DOHH2 (cell line): ENCODE results near the gene MRPS18B.

Source experiments
- H3F3A ChIP-seq: fragments of 200-600 bp; sonication (generic), shearing (Covaris generic); 2 replicates; pipeline ENCODE4 v1.6.0; 2016; ENCODE audit warnings: antibody characterized with exemption, mild to moderate bottlenecking; ENCODE audit not compliant: control insufficient read depth, insufficient read depth
- H3K27ac ChIP-seq: fragments of 200-600 bp; sonication (generic); 2 replicates; pipeline ENCODE4 v1.5.1; 2014; ENCODE audit warnings: low read depth, mild to moderate bottlenecking, low read length, moderate library complexity
- H3K27me3 ChIP-seq: fragments of 200-600 bp; sonication (generic); 2 replicates; pipeline ENCODE4 v1.6.1; 2014; ENCODE audit warnings: mild to moderate bottlenecking, low read length, mixed read lengths; ENCODE audit not compliant: control insufficient read depth
- H3K36me3 ChIP-seq: fragments of 200-600 bp; sonication (generic); 2 replicates; pipeline ENCODE4 v1.6.1; 2014; ENCODE audit warnings: mild to moderate bottlenecking, low read length, moderate library complexity, mixed read lengths; ENCODE audit not compliant: control insufficient read depth
- H3K4me1 ChIP-seq: fragments of 200-600 bp; sonication (generic); 2 replicates; pipeline ENCODE4 v1.6.1; 2014; ENCODE audit warnings: mild to moderate bottlenecking, low read length, mixed read lengths; ENCODE audit not compliant: control insufficient read depth
- H3K4me2 ChIP-seq: fragments of 200-600 bp; sonication (generic); 2 replicates; pipeline ENCODE4 v1.6.0; 2014; ENCODE audit warnings: mild to moderate bottlenecking, low read length, moderate library complexity
- H3K4me3 ChIP-seq: fragments of 200-600 bp; sonication (generic); 2 replicates; pipeline ENCODE4 v1.5.1; 2014; ENCODE audit warnings: mild to moderate bottlenecking, low read length, mixed read lengths
- H3K79me2 ChIP-seq: fragments of 200-600 bp; sonication (generic); 2 replicates; pipeline ENCODE4 v1.6.1; 2014; ENCODE audit warnings: mild to moderate bottlenecking, low read length, mixed read lengths; ENCODE audit not compliant: control insufficient read depth
- H3K9me2 ChIP-seq: fragments of 200-600 bp; sonication (generic); replicated peaks from 2 replicates; pipeline ENCODE4 v1.6.1; 2014; ENCODE audit warnings: mild to moderate bottlenecking, low read length, mixed read lengths; ENCODE audit not compliant: control insufficient read depth
- H3K9me3 ChIP-seq: fragments of 200-600 bp; sonication (generic); 2 replicates; pipeline ENCODE4 v1.6.1; 2014; ENCODE audit warnings: antibody characterized with exemption, low read length, mixed read lengths; ENCODE audit not compliant: control insufficient read depth, insufficient read depth
- H4K20me1 ChIP-seq: fragments of 200-600 bp; sonication (generic); 2 replicates; pipeline ENCODE4 v1.6.0; 2014; ENCODE audit warnings: low read depth, mild to moderate bottlenecking, antibody characterized with exemption, low read length, moderate library complexity; ENCODE audit not compliant: control insufficient read depth, insufficient read depth
- EZH2phosphoT487 ChIP-seq: fragments of 200-600 bp; sonication (generic); IDR thresholded peaks from 2 replicates; pipeline ENCODE4 v1.6.1; 2017; ENCODE audit warnings: borderline replicate concordance, mild to moderate bottlenecking, antibody characterized with exemption, low read length, moderate library complexity, mixed read lengths
- TF ChIP-seq, protein P1 (sequence below): fragments of 200-600 bp; sonication (generic); IDR thresholded peaks from one replicate; pipeline ENCODE4 v1.5.1; 2014; ENCODE audit warnings: antibody characterized with exemption, mild to moderate bottlenecking, low read depth, low read length; ENCODE audit not compliant: poor library complexity, severe bottlenecking

The MRPS18B gene

DNA sequence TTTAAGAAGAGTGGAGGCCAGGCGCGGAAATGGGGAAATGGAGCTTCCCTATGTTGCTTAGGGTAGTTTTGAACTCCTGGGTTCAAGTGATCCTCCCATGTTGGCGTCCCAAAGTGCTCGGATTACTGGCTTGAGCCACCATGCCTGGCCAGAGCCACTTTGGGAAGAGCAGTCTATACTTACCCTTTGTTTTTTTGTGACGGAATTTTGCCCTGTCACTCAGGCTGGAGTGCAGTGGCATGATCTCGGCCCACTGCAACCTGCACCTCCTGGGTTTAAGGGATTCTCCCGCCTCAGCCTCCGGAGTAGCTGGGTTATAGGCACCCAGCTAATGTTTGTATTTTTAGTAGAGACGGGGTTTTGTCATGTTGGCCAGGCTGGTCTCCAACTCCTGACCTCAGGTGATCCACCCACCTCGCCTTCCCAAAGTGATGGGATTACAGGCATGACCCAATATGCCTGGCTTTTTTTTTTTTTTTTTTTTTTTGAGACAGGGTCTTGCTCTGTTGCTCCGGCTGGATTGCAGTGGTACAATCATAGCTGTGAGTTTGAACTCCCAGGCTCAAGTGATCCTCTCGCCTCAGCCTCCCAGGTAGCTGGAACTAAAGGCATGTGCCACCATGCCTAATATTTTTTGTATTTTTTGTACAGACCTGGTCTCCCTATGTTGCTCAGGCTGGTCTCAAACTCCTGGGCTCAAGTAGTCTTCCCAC is 18.6 kb upstream of the MRPS18B start:
- H4K20me1 ChIP-seq = no peaks in the 10 kb centered on the region; the same call in 1 of the 2 replicates
- H3K4me2 ChIP-seq = no peak overlapping the region
- TF ChIP-seq, protein P1, sequence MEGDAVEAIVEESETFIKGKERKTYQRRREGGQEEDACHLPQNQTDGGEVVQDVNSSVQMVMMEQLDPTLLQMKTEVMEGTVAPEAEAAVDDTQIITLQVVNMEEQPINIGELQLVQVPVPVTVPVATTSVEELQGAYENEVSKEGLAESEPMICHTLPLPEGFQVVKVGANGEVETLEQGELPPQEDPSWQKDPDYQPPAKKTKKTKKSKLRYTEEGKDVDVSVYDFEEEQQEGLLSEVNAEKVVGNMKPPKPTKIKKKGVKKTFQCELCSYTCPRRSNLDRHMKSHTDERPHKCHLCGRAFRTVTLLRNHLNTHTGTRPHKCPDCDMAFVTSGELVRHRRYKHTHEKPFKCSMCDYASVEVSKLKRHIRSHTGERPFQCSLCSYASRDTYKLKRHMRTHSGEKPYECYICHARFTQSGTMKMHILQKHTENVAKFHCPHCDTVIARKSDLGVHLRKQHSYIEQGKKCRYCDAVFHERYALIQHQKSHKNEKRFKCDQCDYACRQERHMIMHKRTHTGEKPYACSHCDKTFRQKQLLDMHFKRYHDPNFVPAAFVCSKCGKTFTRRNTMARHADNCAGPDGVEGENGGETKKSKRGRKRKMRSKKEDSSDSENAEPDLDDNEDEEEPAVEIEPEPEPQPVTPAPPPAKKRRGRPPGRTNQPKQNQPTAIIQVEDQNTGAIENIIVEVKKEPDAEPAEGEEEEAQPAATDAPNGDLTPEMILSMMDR = no peak
- H3K36me3 ChIP-seq = peaks cover 67% of the 10 kb centered on the region
- H3K4me1 ChIP-seq = no peaks in the 10 kb centered on the region
- H3K9me2 ChIP-seq = no peaks in the 10 kb centered on the region
- H3K27me3 ChIP-seq = no peaks in the 10 kb centered on the region
- peaks cover 28% of the 10 kb centered on the region for H3F3A ChIP-seq
- H3K27ac ChIP-seq = no peak overlapping the region
- H3K9me3 ChIP-seq = no peaks in the 10 kb centered on the region
- no peak overlapping the region for H3K4me3 ChIP-seq
- peaks cover 6% of the 10 kb centered on the region; the same call in 1 of the 2 replicates for H3K79me2 ChIP-seq

DNA sequence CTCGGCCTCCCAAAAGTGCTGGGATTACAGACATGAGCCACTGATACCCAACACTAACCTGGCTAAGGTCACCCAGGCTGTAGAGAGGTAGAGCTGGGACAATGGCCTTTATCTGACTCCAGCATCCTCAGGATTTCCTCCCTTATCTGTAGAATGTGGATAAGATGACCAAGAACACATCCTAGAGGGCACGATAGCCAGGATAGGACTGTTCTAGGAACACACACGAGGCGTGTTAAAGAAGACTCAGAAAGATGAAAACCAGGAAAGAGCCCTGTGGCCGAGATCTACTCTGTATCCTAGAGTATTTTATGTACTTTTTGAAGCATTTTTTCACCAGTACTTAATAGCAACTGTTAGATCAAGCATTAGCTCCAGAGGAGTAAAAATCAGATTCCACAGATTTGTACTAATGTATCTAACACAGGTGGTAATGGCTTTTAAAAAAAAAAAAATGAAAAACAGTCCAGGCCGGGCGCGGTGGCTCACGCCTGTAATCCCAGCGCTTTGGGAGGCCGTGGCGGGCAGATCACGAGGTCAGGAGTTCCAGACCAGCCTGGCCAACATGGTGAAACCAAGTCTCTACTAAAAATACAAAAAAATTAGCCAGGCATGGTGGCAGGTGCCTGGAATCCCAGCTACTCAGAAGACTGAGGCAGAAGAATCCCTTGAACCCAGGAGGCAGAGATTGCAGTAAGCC is 17.9 kb upstream of the MRPS18B start:
- Histone ChIP-seq H3K36me3 (peaks cover 67% of the 10 kb centered on the region), H3K4me3 (no peak overlapping the region), H3K27me3 (no peaks in the 10 kb centered on the region), H3K4me1 (no peaks in the 10 kb centered on the region), H3K9me3 (no peaks in the 10 kb centered on the region), H3K27ac (no peak overlapping the region), H3F3A (peaks cover 28% of the 10 kb centered on the region), H4K20me1 (no peaks in the 10 kb centered on the region; the same call in 1 of the 2 replicates), H3K4me2 (no peak overlapping the region), H3K79me2 (peaks cover 1% of the 10 kb centered on the region; the same call in 1 of the 2 replicates), H3K9me2 (no peaks in the 10 kb centered on the region)
- TF ChIP-seq, protein P1 = no peak
- TF ChIP-seq EZH2phosphoT487 = no peak

DNA sequence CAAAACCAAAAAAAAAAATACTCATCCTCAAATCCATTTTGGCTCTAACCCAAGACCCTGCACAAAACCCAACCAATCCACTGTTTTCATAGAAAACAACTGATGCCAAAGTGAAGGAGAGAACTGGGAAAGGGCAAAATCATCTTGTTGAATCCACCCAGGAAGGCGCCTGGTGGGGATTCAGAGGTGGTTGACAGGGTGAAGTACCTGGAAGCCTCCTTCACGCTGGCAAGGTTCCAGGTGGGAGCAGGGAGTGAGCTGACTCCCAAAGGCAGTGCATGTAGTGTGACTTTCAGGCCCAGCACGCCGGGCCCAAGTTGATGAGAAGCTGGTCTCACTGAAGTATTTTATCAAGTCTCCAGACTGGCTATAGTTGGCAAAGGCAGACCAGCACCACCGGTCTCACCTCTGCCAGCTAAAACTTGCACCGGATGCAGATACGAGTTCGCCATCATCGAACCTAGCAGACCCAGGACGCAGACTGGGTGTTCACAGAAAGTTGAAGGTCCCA is 17.1 kb upstream of the MRPS18B start:
- Histone ChIP-seq H4K20me1 (no peaks in the 10 kb centered on the region), H3K9me2 (no peaks in the 10 kb centered on the region), H3K9me3 (no peaks in the 10 kb centered on the region), H3K4me1 (no peaks in the 10 kb centered on the region), H3K36me3 (peaks cover 66% of the 10 kb centered on the region), H3K4me2 (no peak overlapping the region), H3K27ac (no peak overlapping the region), H3F3A (peaks cover 25% of the 10 kb centered on the region), H3K4me3 (no peak overlapping the region), H3K27me3 (no peaks in the 10 kb centered on the region), H3K79me2 (no peaks in the 10 kb centered on the region)
- TF ChIP-seq, protein P1 = no peak
- no peak for TF ChIP-seq EZH2phosphoT487
